ENCODE results near the gene KAZN. TPM values are rescaled to one million over a fixed set of nuclear protein-coding genes. Genes with fewer than 3 reads are reported as not detected.

Gene KAZN
- total and polyA plus RNA-seq, 3 donors from 2014 or later, result 12.1 to 14.6 (median 13.8) TPM

GRCh38 chr1:15100121-15100879 is 501.8 kb downstream of the KAZN start:
- H3K4me3 ChIP-seq, result peak overlapping the region in 1 of 2 donors; percentile 12
- peak; percentile 60 for DNase-seq
- no peaks in the 10 kb centered on the region for H3K4me1 ChIP-seq
- H3K27ac ChIP-seq, result no peak overlapping the region
- intact Hi-C loops (cut with DNase I; ENCODE audit: low total_unique reads), result no loop called here
- no peaks in the 10 kb centered on the region for H3K9me3 ChIP-seq
- H3K27me3 ChIP-seq, result no peaks in the 10 kb centered on the region
- no peaks in the 10 kb centered on the region for H3K36me3 ChIP-seq (ENCODE audit: low read depth, missing control alignments)
- WGBS, 2 donors, result 24 to 30% methylated on average over 16 of the region's 16 CpGs
- no peak for TF ChIP-seq POLR2A (IDR thresholded peaks at IDR 0.05)
- peak; percentile 65 to 91 (median 86) for TF ChIP-seq CTCF (IDR thresholded peaks at IDR 0.05)

GRCh38 chr1:15100880-15101760 is 502.6 kb downstream of the KAZN start:
- no peaks in the 10 kb centered on the region for H3K27me3 ChIP-seq
- no peak overlapping the region for H3K27ac ChIP-seq
- no peaks in the 10 kb centered on the region for H3K4me1 ChIP-seq
- 77 to 83% methylated on average over 18 to 21 of the region's 21 CpGs for WGBS, 2 donors
- no peaks in the 10 kb centered on the region for H3K9me3 ChIP-seq
- intact Hi-C loops (cut with DNase I; ENCODE audit: low total_unique reads), result no loop called here
- no peak overlapping the region for H3K4me3 ChIP-seq
- TF ChIP-seq CTCF (IDR thresholded peaks at IDR 0.05) (no peak), POLR2A (IDR thresholded peaks at IDR 0.05) (no peak)
- H3K36me3 ChIP-seq (ENCODE audit: low read depth, missing control alignments), result no peaks in the 10 kb centered on the region
- no peak for DNase-seq

- H3K36me3 ChIP-seq (ENCODE audit: low read depth, missing control alignments), result no peaks in the 10 kb centered on the region
- DNase-seq, result no peak
- no peaks in the 10 kb centered on the region for H3K9me3 ChIP-seq
- H3K27ac ChIP-seq, result no peak overlapping the region
- no peaks in the 10 kb centered on the region for H3K27me3 ChIP-seq
- no peaks in the 10 kb centered on the region for H3K4me1 ChIP-seq
- WGBS, 2 donors, result 92 to 98% methylated on average over 4 of the region's 4 CpGs
- TF ChIP-seq CTCF (IDR thresholded peaks at IDR 0.05) (no peak), POLR2A (IDR thresholded peaks at IDR 0.05) (no peak)
- intact Hi-C loops (cut with DNase I; ENCODE audit: low total_unique reads), result no loop called here
- H3K4me3 ChIP-seq, result no peak overlapping the region
Observed at GRCh38 chr1:15101801-15102200, 503.3 kb downstream of the KAZN start.

GRCh38 chr1:15102646-15103045 is 504.2 kb downstream of the KAZN start:
- DNase-seq, result no peak
- intact Hi-C loops (cut with DNase I; ENCODE audit: low total_unique reads), result no loop called here

More at GRCh38 chr1:15102646-15103045, 504.2 kb downstream of the KAZN start:
- no peaks in the 10 kb centered on the region for H3K9me3 ChIP-seq
- 91 to 100% methylated on average over 3 to 9 of the region's 9 CpGs for WGBS, 2 donors
- H3K27me3 ChIP-seq, result no peaks in the 10 kb centered on the region
- no peaks in the 10 kb centered on the region for H3K36me3 ChIP-seq (ENCODE audit: low read depth, missing control alignments)
- H3K4me1 ChIP-seq, result no peaks in the 10 kb centered on the region
- no peak overlapping the region for H3K4me3 ChIP-seq
- TF ChIP-seq CTCF (IDR thresholded peaks at IDR 0.05) (no peak), POLR2A (IDR thresholded peaks at IDR 0.05) (no peak)
- H3K27ac ChIP-seq, result no peak overlapping the region

Data from testis (tissue), 3 donors.